Stimulated activated CD4-positive, alpha-beta T cell treated with anti-CD3 and anti-CD28 coated beads, Interleukin-12 subunit alpha, Interleukin-12 subunit beta, amount 100 ng/mL, for 24 hours (primary cell): ENCODE measurements around the gene CYP2W1.
"Not testable (repeated sequence)": the region's sequence is repeated elsewhere in the genome, so short reads cannot be mapped to it uniquely, and the experiment has no call there.

Experiments used
- DNase-seq, 2 experiments: peaks; one replicate each; pipeline ENCODE4 v3.0.0-alpha.2; 2020; ENCODE audit warnings: low read depth in 2 of 2

CYP2W1 gene

DNA sequence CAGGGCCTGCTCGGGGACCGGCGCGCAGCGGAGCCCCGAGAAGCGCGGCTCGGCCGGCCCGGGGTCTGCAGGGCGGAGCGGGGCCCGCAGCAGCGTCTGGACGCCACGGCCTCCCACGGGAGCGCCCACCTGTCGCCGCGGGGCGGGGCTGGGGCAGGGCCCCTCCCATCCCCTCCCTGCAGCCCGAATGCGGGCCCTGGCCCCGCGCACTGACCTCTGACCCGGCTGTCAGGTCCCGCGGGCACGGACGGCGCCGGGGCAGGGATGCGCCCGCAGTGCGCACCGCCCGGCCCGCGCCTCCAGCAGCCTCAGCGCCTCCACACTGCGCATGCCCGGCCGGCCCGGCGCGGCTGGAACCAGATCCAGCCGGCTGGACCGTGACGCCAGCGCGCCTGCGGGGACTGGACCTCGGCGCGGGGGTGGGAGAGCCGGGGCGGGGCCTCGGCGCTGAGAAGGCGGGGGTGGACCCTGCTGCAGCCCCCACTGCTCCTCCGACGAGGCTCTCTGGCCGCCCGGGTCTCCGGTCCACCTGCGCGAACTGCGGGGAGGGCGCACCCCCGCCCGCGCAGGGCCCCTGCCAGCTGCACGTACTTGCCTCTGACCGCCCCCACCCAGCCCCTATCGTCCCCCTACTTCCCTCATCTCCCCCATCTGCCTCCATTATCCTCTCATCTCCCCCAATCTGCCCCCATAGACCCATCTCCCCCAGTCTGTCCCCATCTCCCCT lies 45.2 kb downstream of the CYP2W1 start:
- peak; percentile 73 to 80 for DNase-seq

DNA sequence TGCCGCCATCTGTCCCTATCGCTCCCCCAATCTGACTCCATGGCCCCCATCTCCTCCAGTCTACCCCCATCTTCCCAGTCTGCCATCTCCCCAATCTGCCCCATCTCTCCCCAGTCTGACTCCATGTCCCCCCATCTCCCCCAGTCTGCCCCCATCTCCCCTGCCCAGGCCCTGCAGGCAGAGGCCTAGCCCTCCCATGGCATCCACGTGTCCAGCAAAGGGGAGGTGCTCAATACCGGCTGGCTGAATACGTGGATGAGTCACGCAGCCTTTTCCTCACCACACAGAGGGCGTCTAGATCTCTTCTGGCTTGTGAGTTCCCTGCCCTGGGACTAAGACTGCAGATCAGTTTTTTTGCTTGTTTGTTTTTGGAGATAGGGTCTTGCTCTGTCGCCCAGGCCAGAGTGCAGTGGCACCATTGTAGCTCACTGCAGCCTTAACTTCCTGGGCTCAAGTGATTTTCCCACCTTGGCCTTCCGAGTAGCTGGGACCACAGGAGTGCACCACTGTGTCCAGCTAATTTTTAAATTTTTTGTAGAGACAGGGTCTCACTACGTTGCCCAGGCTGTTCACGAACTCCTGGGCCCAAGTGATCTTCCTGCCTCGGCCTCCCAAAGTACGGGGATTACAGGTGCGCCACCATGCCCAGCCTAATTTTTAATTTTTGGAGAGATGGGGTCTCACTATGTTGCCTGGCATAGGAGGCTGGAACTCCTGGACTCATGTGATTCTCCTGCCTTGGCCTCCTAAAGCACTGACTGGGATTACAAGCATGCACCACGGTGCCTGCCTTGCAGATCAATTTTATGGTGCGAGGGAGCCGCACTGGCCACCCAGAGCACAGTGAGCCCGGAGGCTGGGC lies 46.0 kb downstream of the CYP2W1 start:
- DNase-seq = peak; percentile 17 to 56

DNA sequence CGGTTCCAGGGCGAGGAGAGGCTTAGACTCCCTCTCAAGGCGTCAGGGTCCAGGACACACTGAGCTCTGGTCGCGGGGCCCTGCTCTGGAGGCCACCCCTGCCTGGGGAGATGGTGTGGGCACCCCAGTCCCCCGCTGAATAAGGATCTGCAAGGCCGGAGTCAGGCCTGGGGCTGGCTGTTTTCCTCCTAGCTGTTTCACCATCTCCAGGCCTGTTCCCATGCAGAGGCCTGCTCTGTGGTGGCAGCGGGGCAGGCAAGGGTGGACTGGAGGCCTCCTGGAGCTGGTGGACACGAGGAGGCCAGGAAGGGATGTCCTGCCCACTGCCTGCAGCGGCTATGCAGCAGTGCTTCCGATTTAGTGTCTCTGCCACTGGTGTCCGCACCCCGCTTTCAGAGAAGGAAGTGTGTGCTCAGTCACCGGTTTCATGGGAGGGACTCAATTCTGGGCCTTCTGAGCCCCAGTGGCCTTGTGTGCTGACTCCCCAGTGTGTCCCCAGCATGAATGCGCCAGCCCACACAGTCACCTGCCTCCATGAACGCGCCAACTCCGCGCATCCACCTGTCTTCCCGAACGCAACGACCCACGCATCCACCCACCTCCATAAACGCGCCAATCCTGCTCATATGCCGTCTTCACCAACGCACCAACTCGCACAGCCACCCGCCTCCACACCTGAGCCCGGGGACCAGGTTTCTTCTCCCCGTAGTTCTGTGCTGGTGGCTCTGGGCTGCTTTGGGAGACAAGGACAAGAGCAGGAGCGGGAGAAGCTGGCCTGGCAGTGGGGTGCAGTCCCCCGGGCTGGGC lies 46.9 kb downstream of the CYP2W1 start:
- DNase-seq = no peak

DNA sequence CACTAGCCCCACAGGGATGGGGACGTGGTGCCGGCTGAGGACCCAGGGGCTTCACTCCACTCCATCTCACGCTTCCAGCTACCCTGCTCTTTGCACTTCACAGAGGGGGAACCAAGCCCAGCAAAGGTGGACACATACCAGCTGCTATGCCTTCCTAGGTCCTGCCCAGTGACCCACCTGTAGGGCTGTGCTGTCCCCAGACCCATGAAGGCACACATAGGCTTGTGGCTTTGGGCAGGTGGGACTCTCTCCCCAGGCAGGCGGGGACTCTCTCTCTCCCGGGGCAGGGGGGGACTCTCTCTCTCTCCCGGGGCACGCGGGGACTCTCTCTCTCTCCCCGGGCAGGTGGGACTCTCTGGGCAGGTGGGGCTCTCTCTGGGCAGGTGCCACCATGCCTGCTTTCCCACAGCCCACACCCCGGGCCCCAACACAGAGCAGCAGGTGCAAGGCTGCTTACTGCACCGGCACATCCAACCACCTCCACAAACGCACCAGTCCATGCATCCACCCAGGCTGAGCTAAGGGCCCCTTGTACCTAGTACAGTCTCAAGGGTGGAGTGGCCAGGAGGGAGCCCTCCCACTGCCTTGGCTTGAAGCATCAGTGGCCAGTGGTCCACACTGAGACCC lies 47.6 kb downstream of the CYP2W1 start:
- no peak for DNase-seq

DNA sequence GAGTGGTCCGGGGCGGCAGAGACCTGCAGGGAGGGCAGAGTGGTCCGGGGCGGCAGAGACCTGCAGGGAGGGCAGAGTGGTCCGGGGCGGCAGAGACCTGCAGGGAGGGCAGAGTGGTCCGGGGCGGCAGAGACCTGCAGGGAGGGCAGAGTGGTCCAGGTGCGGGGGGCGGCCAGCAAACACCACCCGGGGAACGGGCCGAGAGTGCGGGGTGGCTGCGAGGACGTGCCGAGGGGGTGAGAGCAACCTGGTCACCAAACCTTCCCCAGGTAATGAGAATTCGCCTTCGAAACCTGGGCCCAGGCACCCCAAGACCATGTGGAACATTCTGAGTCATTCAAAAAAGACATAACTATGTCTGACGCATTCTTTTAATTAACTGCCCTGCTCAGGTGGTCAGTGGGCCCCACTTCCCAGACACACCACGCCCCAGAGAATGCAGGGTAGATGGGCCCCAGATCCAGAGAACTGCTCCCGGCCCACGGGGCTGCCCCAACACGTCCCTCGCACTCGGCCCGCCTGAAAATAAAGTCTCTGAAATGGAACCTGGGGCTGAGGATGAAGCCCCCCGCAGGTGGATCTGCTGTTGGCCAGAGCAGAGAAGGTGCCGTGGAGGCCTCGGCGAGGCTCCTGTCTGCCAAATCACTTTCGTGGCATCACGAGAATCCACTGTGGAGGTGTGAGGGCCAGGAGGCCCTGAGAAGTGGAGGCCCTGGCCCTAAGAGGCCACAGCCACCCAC lies 48.9 kb downstream of the CYP2W1 start:
- no peak for DNase-seq

DNA sequence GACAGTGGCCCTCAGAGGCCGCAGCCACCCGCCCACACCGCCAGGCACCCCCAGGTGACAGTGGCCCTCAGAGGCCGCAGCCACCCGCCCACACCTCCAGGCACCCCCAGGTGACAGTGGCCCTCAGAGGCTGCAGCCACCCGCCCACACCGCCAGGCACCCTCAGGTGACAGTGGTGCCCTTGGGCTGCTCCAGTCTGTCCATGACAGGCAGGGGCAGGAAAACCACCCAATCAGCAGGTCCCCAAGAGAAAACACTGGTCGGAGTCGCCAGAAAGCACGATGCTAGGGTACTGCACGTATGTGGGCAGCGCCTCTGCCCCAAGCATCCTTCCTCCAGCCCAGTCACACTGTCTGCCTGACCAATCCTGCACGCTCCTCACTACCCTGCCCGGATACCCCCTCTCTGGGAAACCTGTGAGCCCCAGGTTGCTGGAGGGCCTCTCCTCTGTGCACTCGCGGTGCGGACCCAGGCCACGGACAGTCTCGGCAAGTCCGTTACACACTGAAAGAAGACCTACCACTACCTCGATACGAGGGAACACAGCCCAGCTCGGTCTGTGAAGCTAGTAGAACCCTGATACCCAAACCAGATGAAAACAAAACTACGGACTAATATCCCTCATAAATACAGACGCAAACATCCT lies 49.7 kb downstream of the CYP2W1 start:
- DNase-seq = no peak

DNA sequence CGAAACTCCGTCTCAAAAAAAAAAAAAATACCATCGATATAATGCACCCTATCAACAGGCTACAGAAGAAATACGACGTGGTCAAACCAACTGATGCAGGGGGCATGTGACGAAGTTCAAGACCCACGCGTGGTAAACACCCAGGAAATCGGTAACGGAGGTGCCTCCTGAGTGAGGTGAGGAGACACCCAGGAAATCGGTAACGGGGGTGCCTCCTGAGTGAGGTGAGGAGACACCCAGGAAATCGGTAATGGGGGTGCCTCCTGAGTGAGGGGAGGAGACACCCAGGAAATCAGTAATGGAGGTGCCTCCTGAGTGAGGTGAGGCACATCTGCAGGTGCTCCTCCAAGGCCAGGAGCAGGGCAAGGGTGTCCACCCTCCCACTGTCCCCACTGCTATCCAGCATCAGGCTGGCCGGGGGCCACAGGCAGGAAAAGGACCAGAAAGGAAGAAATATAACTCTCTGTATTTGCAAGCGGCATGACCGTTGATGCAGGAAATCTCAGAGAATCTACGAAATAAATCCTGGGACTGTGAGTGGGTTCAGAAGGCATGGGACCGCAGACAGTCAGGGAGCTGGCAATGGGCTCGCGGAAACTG lies 50.7 kb downstream of the CYP2W1 start:
- no peak for DNase-seq

DNA sequence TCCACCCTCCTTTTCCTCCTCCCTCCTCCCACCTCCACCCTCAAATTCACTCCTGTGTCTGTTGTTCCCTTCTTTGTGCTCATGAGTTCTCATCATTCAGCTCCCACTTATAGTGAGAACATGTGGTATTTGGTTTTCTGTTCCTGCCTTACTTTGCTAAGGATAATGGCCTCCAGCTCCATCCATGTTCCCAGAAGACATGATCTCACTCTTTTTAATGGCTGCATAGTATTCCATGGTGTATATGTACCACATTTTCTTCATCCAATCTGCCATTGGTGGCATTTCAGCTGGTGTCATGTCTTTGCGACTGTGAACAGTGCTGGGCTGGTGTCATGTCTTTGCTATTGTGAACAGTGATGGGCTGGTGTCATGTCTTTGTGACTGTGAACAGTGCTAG lies 51.8 kb downstream of the CYP2W1 start:
- not testable (repeated sequence) for DNase-seq

DNA sequence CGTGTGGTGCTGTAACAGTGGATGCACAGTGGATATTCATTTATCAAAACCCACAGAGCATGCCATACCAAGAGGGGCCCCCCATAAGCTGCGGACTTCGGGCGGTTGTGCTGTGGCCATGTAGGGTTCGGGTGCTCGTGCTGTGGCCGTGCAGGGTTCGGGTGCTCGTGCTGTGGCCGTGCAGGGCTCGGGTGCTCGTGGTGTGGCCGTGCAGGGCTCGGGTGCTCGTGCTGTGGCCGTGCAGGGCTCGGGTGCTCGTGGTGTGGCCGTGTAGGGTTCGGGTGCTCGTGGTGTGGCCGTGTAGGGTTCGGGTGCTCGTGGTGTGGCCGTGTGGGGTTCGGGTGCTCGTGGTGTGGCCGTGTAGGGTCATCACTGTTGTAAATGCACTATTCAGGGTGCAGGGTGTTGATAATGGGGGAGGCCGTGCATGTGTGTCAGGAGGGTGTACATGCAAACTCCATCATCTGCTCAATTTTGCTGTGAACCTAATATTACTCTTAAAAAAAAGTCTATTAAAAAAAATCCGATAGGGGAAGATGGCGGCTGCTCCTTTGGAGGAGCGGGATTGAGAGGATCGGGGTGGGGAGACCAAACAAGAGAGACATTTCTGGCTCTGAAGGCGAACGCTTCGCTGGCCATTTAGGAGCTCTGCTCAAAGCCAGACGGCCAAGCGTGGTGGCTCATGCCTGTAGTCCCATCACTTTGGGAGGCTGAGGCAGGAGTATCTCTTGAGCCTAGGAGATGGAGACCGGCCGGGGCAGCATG lies 53.4 kb downstream of the CYP2W1 start:
- not testable (repeated sequence) for DNase-seq
